Stomach (tissue), 9 donors: Measurements from ENCODE around the gene HSPB7. TPM values are rescaled to one million over a fixed set of nuclear protein-coding genes. Genes with fewer than 3 reads are reported as not detected.
"Not testable (repeated sequence)": the region's sequence is repeated elsewhere in the genome, so short reads cannot be mapped to it uniquely, and the experiment has no call there.

Experiments
- DNase-seq, 2 donors: peaks; one replicate each; pipeline versions ENCODE4 v3.0.0 to v3.0.0-alpha.2; 2013 to 2019
- H3K27ac ChIP-seq, 5 donors: fragments of 200-600 bp in 4 of 5; sonication (generic) in 4 of 5; one replicate each; pipeline ENCODE4 v1.5.1; 2013 to 2019; ENCODE audit warnings: mild to moderate bottlenecking in 1 of 5, moderate library complexity in 1 of 5
- H3K27me3 ChIP-seq, 3 donors: fragments of 200-600 bp; sonication (generic); one replicate each; pipeline ENCODE4 v1.5.1; 2017 to 2019; ENCODE audit warnings: mixed run types in 1 of 3
- H3K36me3 ChIP-seq, 4 donors: fragments of 200-600 bp; sonication (generic); 1 replicate in 3 of 4; 2 replicates in 1 of 4; pipeline ENCODE4 v1.5.1; 2016 to 2019
- H3K4me1 ChIP-seq, 4 donors: fragments of 200-600 bp; sonication (generic); one replicate each; pipeline ENCODE4 v1.5.1; 2016 to 2019
- H3K4me3 ChIP-seq, 4 donors: fragments of 200-600 bp; sonication (generic) in 3 of 4; one replicate each; pipeline ENCODE4 v1.5.1; 2016 to 2019; ENCODE audit warnings: mild to moderate bottlenecking in 1 of 4
- H3K9me3 ChIP-seq, 4 donors: fragments of 200-600 bp; sonication (generic); one replicate each; pipeline ENCODE4 v1.5.1; 2016 to 2019
- EP300 ChIP-seq: sonication (generic); formaldehyde crosslinking; IDR thresholded peaks from one replicate; pipeline ENCODE4 v1.6.1; 2017; ENCODE audit warnings: antibody characterized with exemption
- POLR2A ChIP-seq, 4 donors: fragments of 450-650 bp; IDR thresholded peaks; one replicate each; pipeline ENCODE4 v1.6.1; 2016; ENCODE audit warnings: antibody characterized with exemption in 4 of 4, control low read depth in 2 of 4, mild to moderate bottlenecking in 1 of 4, moderate library complexity in 1 of 4
- POLR2AphosphoS5 ChIP-seq, 3 donors: sonication (generic); formaldehyde crosslinking; IDR thresholded peaks; one replicate each; pipeline ENCODE4 v1.6.1; 2016; ENCODE audit warnings: antibody characterized with exemption in 3 of 3
- WGBS, 5 donors: extraction: QIAGEN DNeasy Blood & Tissue Kit in 3 of 5; methylation state at CpG; one replicate each; pipeline versions ENCODE4 v1.1.5 to v1.1.7; 2013 to 2018; 5-methylcytosine and 5-hydroxymethylcytosine counted together
- intact Hi-C: fragments of 100-400 bp; cut with DNase I; formaldehyde crosslinking; loops from one replicate; pipeline ENCODE4 v1.15.1; 2023; ENCODE audit warnings: low total_unique reads
- polyA plus RNA-seq, 3 donors: library from polyadenylated mRNA; stranded (reverse); fragments of 200-250 nt; gene quantifications; one replicate each; pipeline ENCODE4 v1.2.3, GENCODE V29; 2013
- total RNA-seq, 5 donors: library from RNA; depleted of rRNA; stranded (reverse); fragments of >200 nt; gene quantifications; one replicate each; pipeline versions ENCODE4 v1.1.0 to v1.2.3, GENCODE V29; 2014 to 2016
- TF ChIP-seq, protein P1 (sequence below), 7 experiments: fragments of 450-650 bp in 4 of 7; fragments of 200-600 bp in 3 of 7; sonication (generic) in 3 of 7; IDR thresholded peaks; one replicate each; pipeline ENCODE4 v1.5.1; 2016 to 2019; ENCODE audit warnings: antibody characterized with exemption in 7 of 7, control low read depth in 2 of 7, mild to moderate bottlenecking in 1 of 7
- donor health status: healthy with polysubstance abuse.
- donor health status: Bipolar disorder and iron deficiency.
- donor health status: healthy.

The HSPB7 gene
- total and polyA plus RNA-seq, 8 donors, result 9.9 to 83.5 (median 23.8) TPM

- 36 to 68% (median 46%) methylated on average over 3 to 4 of the region's 4 CpGs for WGBS, 5 donors
- no peak for DNase-seq
- intact Hi-C loops, result no loop called here
Observed at GRCh38 chr1:16038620-16038912, 20.7 kb upstream of the HSPB7 start.

GRCh38 chr1:16036461-16036860 lies 18.6 kb upstream of the HSPB7 start:
- H3K27me3 ChIP-seq, DNase-seq, intact Hi-C loops, H3K9me3 ChIP-seq, H3K27ac ChIP-seq, H3K36me3 ChIP-seq, H3K4me3 ChIP-seq: not testable (repeated sequence)
- H3K4me1 ChIP-seq, result peaks cover 0 to 13% (median 9%) of the 10 kb centered on the region in 4 donors
- 81 to 89% (median 85%) methylated on average over 6 to 11 of the region's 11 CpGs for WGBS, 5 donors

More at GRCh38 chr1:16038620-16038912, 20.7 kb upstream of the HSPB7 start:
- H3K36me3 ChIP-seq, result no peaks in the 10 kb centered on the region
- H3K4me1 ChIP-seq, result no peaks in the 10 kb centered on the region
- no peak for TF ChIP-seq POLR2AphosphoS5 (IDR thresholded peaks at IDR 0.05)
- TF ChIP-seq, protein P1, sequence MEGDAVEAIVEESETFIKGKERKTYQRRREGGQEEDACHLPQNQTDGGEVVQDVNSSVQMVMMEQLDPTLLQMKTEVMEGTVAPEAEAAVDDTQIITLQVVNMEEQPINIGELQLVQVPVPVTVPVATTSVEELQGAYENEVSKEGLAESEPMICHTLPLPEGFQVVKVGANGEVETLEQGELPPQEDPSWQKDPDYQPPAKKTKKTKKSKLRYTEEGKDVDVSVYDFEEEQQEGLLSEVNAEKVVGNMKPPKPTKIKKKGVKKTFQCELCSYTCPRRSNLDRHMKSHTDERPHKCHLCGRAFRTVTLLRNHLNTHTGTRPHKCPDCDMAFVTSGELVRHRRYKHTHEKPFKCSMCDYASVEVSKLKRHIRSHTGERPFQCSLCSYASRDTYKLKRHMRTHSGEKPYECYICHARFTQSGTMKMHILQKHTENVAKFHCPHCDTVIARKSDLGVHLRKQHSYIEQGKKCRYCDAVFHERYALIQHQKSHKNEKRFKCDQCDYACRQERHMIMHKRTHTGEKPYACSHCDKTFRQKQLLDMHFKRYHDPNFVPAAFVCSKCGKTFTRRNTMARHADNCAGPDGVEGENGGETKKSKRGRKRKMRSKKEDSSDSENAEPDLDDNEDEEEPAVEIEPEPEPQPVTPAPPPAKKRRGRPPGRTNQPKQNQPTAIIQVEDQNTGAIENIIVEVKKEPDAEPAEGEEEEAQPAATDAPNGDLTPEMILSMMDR (IDR thresholded peaks at IDR 0.05), result no peak
- no peak for TF ChIP-seq POLR2A (IDR thresholded peaks at IDR 0.05)
- TF ChIP-seq EP300, result no peak
- no peaks in the 10 kb centered on the region for H3K27me3 ChIP-seq
- no peak overlapping the region for H3K4me3 ChIP-seq
- H3K27ac ChIP-seq, result no peak overlapping the region
- no peaks in the 10 kb centered on the region for H3K9me3 ChIP-seq

GRCh38 chr1:16033103-16033632 lies 15.3 kb upstream of the HSPB7 start:
- H3K9me3 ChIP-seq, H3K4me3 ChIP-seq, DNase-seq, H3K27ac ChIP-seq, intact Hi-C loops, H3K36me3 ChIP-seq: not testable (repeated sequence)
- Histone ChIP-seq H3K27me3 (peaks cover 0 to 28% (median 7%) of the 10 kb centered on the region in 3 donors), H3K4me1 (peaks cover 0 to 13% (median 9%) of the 10 kb centered on the region in 4 donors)
- TF ChIP-seq, protein P1 (IDR thresholded peaks at IDR 0.05), result peak in 1 of 7 experiments; percentile 14
- WGBS, 5 donors, result 45 to 61% (median 50%) methylated on average over 6 to 7 of the region's 7 CpGs

- peaks cover 0 to 13% (median 9%) of the 10 kb centered on the region in 4 donors for H3K4me1 ChIP-seq
- peaks cover 0 to 29% (median 7%) of the 10 kb centered on the region in 3 donors for H3K27me3 ChIP-seq
- H3K4me3 ChIP-seq, result no peak overlapping the region
- peak; percentile 88 to 94 for DNase-seq
- intact Hi-C loops, result no loop called here
- TF ChIP-seq, protein P1 (IDR thresholded peaks at IDR 0.05), result peak in 6 of 7 experiments; percentile 68 to 99 (median 98)
- peak in 1 of 3 donors; percentile 22 for TF ChIP-seq POLR2AphosphoS5 (IDR thresholded peaks at IDR 0.05)
- TF ChIP-seq POLR2A (IDR thresholded peaks at IDR 0.05), result no peak
- whole genome bisulfite sequencing, 5 donors, result 39 to 50% (median 45%) methylated on average over 11 to 18 of the region's 18 CpGs
- H3K9me3 ChIP-seq, result no peaks in the 10 kb centered on the region
- no peak overlapping the region for H3K27ac ChIP-seq
- no peaks in the 10 kb centered on the region for H3K36me3 ChIP-seq
Observed at GRCh38 chr1:16032388-16033102, 14.7 kb upstream of the HSPB7 start.

- intact Hi-C loops, result no loop called here
- no peak for DNase-seq
- no peak overlapping the region for H3K27ac ChIP-seq
Observed at GRCh38 chr1:16031551-16031950, 13.7 kb upstream of the HSPB7 start.

More at GRCh38 chr1:16031551-16031950, 13.7 kb upstream of the HSPB7 start:
- Histone ChIP-seq H3K4me1 (peaks cover 9 to 22% (median 19%) of the 10 kb centered on the region in 4 donors), H3K36me3 (no peaks in the 10 kb centered on the region), H3K27me3 (peaks cover 0 to 38% (median 17%) of the 10 kb centered on the region in 3 donors), H3K9me3 (no peaks in the 10 kb centered on the region), H3K4me3 (no peak overlapping the region)
- TF ChIP-seq POLR2AphosphoS5 (IDR thresholded peaks at IDR 0.05) (no peak), POLR2A (IDR thresholded peaks at IDR 0.05) (no peak), EP300 (no peak)
- TF ChIP-seq, protein P1 (IDR thresholded peaks at IDR 0.05), result no peak
- 83 to 96% (median 88%) methylated on average over 5 to 8 of the region's 8 CpGs for WGBS, 5 donors
